Measurements from ENCODE around the gene CDKAL1.

CDKAL1 gene

DNA sequence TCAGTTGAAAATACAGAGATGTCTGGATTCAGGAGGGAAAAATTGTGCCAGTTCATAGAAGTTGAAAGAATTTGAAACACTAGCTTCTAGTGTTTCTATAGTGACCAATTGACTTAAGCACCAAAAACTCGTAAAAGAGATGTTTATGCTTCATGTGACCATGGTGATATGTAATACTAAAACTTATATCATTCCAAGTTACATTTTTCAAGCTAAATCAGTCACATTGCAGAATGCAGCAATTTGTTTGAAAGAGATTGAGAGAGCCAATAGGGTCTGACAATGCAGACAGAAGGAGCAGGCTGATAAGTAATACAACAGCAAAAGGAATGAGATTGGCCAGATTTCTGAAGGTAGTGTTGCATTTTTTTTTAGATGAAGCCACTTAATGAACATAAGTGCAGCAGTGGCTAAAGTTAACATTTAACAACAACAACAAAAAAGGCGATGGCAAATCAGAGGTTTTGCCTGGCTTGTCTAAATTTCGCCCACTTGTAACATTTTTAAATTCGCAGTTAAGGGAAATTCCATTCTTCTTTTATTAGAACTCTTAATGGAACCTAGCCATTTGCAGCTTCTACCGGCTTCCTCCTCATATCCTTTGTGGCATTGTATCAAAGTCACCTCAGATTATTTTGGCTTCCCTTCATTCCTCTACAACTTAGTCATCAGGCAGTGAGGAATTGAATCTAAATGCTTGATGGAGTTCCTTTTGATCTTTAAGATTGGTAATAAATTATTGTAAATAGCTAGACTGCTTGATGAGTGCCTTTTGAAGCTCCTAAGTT, 575.3 kb downstream of the CDKAL1 start:
- no peak for DNase-seq (ENCODE audit: low spot score)

DNA sequence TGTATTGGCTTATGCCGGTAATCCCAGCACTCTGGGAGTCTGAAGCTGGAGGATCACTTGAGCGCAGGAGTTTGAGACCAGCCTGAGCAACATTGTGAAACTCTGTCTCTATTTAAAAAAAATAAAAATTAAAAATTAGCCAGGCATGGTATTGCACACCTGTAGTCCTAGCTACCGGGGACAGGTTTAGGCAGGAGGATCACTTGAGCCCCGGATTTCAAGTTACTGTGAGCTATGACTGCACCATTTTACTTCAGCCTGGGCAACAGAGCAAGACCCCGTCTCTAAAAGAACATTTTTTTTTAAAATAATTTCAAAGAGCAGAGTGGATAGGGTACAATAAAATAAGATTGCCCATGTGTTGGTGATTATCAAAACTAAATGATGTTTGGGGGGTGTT, 576.4 kb downstream of the CDKAL1 start:
- no peak for DNase-seq (ENCODE audit: low spot score)

DNA sequence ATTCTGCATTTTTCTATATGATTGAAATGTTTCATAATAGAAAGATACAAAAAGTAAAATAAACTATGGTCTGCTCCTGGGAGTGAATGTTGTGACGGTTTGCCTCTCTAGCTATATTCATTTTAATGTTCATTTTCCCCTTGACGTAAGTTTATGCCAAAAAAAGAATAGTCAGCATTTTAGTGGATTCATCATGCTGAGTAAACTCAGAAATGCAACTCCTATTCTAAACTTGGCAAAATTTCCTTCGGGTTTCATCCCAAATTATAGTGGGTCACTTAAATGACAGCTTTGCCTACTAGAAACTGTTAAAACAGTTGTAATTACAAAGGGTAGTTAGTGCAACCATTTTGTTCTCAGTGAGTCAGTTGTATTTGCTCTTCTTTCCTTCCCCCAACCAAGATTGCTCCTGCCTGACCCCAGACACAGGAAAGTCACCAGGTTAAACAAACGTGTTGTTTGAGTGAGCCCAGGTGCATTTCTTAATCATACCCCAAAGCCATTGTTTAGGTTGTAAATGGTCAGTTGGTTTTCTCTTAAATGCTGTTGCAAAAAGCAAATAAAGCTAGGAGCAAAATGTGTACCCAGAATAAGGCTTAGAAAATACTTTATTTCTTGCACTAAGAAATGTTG, 577.0 kb downstream of the CDKAL1 start:
- no peak for DNase-seq (ENCODE audit: low spot score)

DNA sequence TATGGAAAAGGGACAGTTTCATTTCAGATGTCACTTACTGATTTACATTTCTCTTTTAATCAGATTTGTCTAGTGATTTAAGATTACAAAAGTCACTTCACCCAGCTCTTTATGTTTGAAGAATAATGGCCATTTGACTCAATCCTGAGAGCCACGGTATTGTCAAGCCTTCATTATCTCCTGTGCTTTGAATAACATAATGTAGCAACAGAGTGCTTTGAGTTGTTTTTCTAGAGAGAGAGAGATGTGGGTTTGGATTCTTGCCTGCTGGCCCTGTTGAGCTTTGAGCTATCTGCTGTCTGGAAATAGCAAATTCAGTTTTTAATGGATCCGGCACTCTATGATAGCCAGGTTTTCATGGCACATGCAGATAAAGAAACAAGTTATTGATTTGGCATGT, 580.9 kb downstream of the CDKAL1 start:
- DNase-seq (ENCODE audit: low spot score) = no peak

GRCh38 chr6:21116736-21117135, 582.5 kb downstream of the CDKAL1 start:
- no peak for DNase-seq (ENCODE audit: low spot score)

DNA sequence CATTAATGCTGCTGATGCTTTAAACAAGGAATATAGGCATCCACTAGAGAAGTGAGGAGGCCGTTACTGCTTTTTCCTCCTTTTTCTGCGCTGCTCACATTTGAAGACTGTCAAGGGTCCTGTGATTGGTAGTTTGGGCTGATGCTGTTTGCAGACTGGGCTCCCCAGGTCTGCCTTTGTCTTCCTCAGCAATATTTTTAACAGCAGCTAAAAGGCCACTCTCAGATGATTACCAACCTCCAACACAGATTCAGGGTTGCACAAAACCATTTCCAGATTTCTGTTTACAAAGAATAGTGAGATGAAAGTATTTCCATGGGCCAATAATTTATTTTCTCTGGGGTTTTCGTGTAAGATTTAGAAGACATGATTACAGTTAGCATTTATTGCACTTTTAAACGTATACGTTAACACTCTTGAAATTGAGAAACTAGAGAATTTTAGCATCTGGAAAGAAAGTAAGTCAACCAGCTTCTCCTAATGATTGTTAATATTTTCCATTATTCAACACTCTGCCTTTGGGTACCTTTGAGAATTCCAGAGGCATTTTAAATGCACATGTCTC, 584.0 kb downstream of the CDKAL1 start:
- no peak for DNase-seq (ENCODE audit: low spot score)

- no peak for DNase-seq (ENCODE audit: low spot score)
These were observed 587.4 kb downstream of the CDKAL1 start for GRCh38 chr6:21121636-21122136.

DNA sequence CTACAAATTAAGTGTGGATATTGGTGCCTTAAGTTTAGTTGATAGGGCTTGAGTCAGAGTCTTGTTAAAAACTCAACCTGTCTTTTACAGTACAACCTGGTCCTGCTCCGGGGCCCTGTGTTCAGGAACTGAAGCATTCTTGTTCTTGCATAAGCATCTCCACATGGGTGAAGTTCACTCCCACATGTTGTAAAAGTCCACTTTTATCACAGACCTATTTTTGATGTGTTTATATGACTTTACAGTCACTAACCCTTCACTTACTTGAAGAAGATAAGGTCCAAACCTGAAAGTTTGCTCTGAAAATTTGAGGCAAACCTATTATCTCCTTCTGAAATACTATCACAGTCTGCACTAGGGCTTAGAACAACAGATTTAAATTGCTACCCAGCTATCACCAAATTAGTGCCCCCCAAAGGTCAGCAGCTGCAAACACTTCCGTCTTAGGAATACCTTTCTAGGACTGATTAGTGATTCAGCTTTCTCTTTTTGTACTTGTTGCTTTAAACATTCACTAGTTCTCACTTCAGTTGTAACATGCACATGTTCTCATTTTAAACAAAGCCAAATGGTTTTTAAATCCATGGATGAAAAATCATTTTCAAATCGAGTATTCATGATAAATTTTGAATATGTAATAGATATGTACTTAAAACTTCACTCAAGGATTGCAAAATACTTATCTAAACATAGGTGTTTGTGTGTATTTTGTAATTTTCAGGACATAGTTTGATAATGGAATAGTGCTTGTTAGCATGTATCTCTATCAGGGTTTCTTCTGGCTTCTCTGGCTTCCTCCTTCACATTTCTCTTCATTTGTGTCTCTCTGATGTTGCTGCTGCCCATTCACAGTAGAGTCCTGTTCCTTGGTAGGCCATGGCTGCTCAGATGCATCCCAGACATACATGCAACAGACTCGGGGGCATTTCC, 589.5 kb downstream of the CDKAL1 start:
- DNase-seq (ENCODE audit: low spot score) = no peak

- no peak for DNase-seq (ENCODE audit: low spot score)
These were observed 594.3 kb downstream of the CDKAL1 start for GRCh38 chr6:21128601-21129000.

DNA sequence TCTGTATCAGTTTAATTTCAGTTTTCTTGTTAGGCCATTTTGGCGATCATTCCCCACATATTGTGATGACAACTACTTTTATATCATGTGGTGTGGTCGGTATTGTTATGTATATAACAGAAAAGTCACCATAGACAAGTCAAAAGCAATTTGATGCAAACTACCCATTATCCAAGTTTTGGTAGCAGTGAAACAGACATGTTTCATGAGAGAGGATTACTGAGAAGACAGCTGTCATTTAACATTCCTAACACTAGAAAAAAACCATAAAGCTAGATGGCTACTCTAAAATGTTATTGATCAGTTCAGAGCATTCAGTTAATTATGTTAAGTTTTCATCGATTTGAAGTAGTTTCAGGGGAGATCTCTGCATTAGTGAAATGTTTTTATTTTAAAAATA, 597.1 kb downstream of the CDKAL1 start:
- no peak for DNase-seq (ENCODE audit: low spot score)

DNA sequence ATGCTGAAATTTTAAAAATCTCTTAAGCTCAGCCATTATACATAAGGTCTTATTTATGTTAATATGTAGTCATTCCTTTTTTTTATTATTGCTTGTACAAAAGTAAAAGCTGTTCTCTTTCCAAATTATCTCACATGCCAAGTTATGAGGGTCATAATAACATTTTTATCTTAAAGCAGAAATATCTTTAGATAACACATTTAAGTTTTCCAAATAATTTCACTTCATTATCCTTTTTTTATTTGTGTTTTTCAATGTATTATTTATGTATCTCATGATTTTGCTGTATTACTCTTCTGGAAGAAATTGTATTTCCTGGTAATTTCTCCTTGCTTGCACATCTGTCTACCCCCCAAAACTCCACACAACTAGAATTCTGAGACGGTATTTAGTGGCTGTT, 598.2 kb downstream of the CDKAL1 start:
- DNase-seq (ENCODE audit: low spot score) = no peak

GRCh38 chr6:21132856-21133838, 598.9 kb downstream of the CDKAL1 start:
- DNase-seq (ENCODE audit: low spot score) = no peak

DNA sequence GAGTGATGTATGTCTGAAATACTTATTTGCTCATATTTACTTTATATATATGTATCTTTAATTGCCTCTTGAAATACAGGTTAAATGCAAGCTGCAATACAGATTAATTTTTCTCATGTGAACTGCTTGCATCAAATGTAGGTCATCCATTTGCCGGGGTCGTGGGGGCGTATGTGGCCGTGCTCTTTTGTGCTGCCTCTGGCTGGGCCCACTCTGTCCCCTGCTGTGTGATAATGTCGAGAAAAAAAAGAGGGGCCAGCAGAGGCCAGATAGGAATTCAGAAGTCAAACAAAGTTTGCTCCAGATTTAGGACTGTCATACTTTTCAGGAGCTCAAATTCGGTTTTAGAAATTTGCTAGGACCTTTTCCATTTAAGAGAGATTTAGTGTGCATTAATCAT, 599.6 kb downstream of the CDKAL1 start:
- DNase-seq (ENCODE audit: low spot score) = no peak

DNA sequence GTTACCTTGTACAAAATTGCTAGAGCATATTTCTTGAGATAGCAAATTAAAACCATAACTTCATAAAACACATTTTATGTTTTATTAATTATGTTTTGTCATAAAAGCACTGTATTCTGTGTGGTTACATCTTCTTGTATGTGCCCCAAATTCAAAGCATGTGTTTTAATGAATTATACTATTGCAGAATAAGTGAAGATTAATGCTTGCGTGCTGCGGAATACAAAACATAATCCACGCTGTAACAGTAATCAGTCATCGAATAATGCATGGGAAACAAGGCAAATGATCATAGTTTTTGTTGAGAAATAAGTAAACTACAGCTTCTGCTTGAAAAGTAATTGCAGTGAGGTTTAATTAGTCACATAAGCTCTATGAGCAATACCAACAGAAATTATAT, 600.1 kb downstream of the CDKAL1 start:
- DNase-seq (ENCODE audit: low spot score) = no peak

- DNase-seq (ENCODE audit: low spot score) = no peak
These were observed 601.3 kb downstream of the CDKAL1 start for GRCh38 chr6:21135484-21136013.

DNA sequence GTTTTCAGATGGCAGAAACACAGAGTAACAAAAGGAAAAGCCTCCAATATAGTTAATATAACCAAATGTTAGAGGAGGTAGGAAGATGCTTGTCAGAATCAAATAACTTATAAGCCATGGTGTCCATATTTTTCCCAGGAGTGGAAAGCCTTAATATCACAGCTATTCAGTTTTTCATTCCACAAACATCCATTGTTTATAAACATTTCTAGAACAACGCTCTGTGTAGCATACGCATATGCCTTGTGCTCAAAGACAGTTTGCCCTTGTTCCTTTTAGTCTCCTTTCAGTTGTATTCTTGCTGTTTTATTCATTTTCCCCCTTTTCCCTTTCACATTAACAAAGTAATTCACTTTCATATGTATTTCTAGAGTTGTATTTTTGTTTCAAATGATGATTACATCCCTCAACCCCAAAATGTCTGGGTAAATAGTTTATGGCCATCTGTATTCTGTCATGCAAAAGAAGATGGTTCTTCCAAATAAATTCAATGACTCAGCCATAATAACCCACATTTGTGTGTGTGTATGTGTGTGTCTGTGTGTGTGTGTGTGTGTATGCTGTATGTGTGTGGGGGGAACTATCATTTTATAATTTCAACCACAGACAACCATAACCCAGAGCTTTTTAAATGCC, 603.6 kb downstream of the CDKAL1 start:
- no peak for DNase-seq (ENCODE audit: low spot score)

DNA sequence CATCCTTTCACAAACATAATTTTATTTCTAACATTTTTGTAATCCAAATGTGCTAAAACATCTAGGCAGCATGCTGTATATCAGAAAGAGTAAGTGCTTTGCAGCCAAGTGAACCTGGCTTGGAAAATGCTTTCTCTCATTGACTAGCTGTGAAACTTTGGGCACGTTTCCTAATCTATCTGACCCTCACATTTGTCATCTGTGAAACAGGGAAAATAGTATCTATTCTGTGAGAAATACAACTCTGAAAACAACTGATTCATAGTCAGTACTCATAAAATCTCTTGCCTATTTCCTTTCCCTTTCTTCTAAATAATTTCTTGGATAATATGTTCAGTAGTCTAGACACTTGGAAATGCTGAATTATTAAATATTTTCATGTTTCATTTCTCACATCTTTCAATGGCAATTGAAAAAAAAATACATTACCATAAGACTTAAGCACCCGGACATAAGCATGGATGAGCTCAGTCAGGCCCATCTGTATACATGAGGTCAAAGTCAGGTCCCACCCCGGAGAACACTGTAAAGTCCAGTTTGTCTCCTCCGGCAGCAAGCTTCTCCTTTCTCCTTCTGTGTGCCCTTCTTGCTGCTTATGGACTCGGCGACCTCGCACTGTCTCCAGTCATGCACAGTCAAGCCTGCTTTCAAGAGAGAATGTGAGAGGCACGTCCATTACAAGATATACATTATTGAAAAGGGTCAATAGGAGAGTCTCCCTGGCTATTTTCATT, 604.2 kb downstream of the CDKAL1 start:
- no peak for DNase-seq (ENCODE audit: low spot score)

GRCh38 chr6:21140966-21141365, 606.7 kb downstream of the CDKAL1 start:
- DNase-seq (ENCODE audit: low spot score) = no peak

- no peak for DNase-seq (ENCODE audit: low spot score)
These were observed 607.5 kb downstream of the CDKAL1 start for GRCh38 chr6:21141616-21142303.
